Activated B cell treated with CpG ODN at 0.5 μM for 24 hours (primary cell): ENCODE measurements around the gene EPB41L4A. TPM values are rescaled to one million over a fixed set of nuclear protein-coding genes. Genes with fewer than 3 reads are reported as not detected.

Source experiments
- ATAC-seq: fragments of 200-7000 bp; cut with Tn5 transposase; one replicate; pipeline ENCODE4 v1.10.0; 2021; ENCODE audit warnings: low read depth, mild to moderate bottlenecking, moderate library complexity
- CTCF ChIA-PET: fragments of 350-600 bp; sonication (Branson Sonifier 250); formaldehyde crosslinking; loops from one replicate; lab custom pipeline; 2021; ENCODE audit warnings: antibody characterized with exemption; lab: Charles Lee
- POLR2A ChIA-PET: fragments of 350-600 bp; sonication (Branson Sonifier 250); formaldehyde crosslinking; loops from one replicate; lab custom pipeline; 2021; ENCODE audit warnings: antibody characterized with exemption; lab: Charles Lee
- DNase-seq: peaks from one replicate; pipeline ENCODE4 v3.0.0; 2022
- H3K27ac Mint-ChIP-seq: one replicate; pipeline ENCODE4 v1.8.0; 2020; ENCODE audit warnings: mixed read lengths
- H3K27me3 Mint-ChIP-seq: one replicate; pipeline ENCODE4 v1.8.0; 2021; ENCODE audit warnings: mixed read lengths
- H3K36me3 Mint-ChIP-seq: one replicate; pipeline ENCODE4 v1.8.0; 2021; ENCODE audit warnings: low read depth, mixed read lengths
- H3K4me1 Mint-ChIP-seq: one replicate; pipeline ENCODE4 v1.8.0; 2021; ENCODE audit warnings: mixed read lengths
- H3K4me3 Mint-ChIP-seq: one replicate; pipeline ENCODE4 v1.8.0; 2020; ENCODE audit warnings: mild to moderate bottlenecking, mixed read lengths
- H3K9me3 Mint-ChIP-seq: one replicate; pipeline ENCODE4 v1.8.0; 2020; ENCODE audit warnings: mixed read lengths
- CTCF ChIP-seq: fragments of 200-600 bp; IDR thresholded peaks from one replicate; pipeline ENCODE4 v1.8.0; 2022; ENCODE audit warnings: antibody characterized with exemption, mild to moderate bottlenecking
- intact Hi-C: fragments of 100-400 bp; cut with micrococcal nuclease; formaldehyde crosslinking; loops from one replicate; pipeline ENCODE4 v1.15.1; 2024
- total RNA-seq: library from RNA; stranded (reverse); gene quantifications from 2 replicates; pipeline ENCODE4 v1.2.3, GENCODE V29; 2022

The EPB41L4A gene
- total RNA-seq, 1 donor from 2014 or later: 7.1 TPM

GRCh38 chr5:112386766-112387165 lies 32.3 kb downstream of the EPB41L4A start:
- CTCF ChIA-PET: no interaction called here
- Mint-ChIP-seq H3K9me3 (no peaks in the 10 kb centered on the region), H3K36me3 (no peaks in the 10 kb centered on the region), H3K27me3 (peaks cover 7% of the 10 kb centered on the region), H3K27ac (no peak overlapping the region), H3K4me3 (no peak overlapping the region), H3K4me1 (peaks cover 4% of the 10 kb centered on the region)
- ATAC-seq (no peak), DNase-seq (no peak)
- intact Hi-C loops: no loop called here
- no peak for TF ChIP-seq CTCF
- POLR2A ChIA-PET: no interaction called here

GRCh38 chr5:112385969-112386368 lies 33.1 kb downstream of the EPB41L4A start:
- Mint-ChIP-seq H3K4me3 (no peak overlapping the region), H3K4me1 (peaks cover 4% of the 10 kb centered on the region), H3K27me3 (peaks cover 7% of the 10 kb centered on the region), H3K36me3 (no peaks in the 10 kb centered on the region), H3K9me3 (no peaks in the 10 kb centered on the region), H3K27ac (no peak overlapping the region)
- ChIA-PET CTCF (interaction anchor here (1.5 kb wide), 1 partner anchor 15 kb away, joined by 3 read pairs; no protein-coding TSS in a partner anchor), POLR2A (interaction anchor here (0.7 to 0.8 kb wide), 2 partner anchors 20 to 508 kb away, joined by 3 read pairs; no protein-coding TSS in a partner anchor)
- intact Hi-C loops: no loop called here
- DNase-seq (no peak), ATAC-seq (no peak)
- TF ChIP-seq CTCF: no peak

GRCh38 chr5:112385566-112385965 lies 33.5 kb downstream of the EPB41L4A start:
- no peak for DNase-seq
- Mint-ChIP-seq H3K36me3 (no peaks in the 10 kb centered on the region), H3K9me3 (no peaks in the 10 kb centered on the region), H3K4me1 (peaks cover 4% of the 10 kb centered on the region), H3K27ac (no peak overlapping the region), H3K27me3 (peaks cover 10% of the 10 kb centered on the region), H3K4me3 (no peak overlapping the region)
- POLR2A ChIA-PET: interaction anchor here (0.7 to 0.8 kb wide), 2 partner anchors 21 to 508 kb away, joined by 3 read pairs; no protein-coding TSS in a partner anchor
- intact Hi-C loops: no loop called here
- TF ChIP-seq CTCF: no peak
- CTCF ChIA-PET: interaction anchor here (1.5 kb wide), 1 partner anchor 15 kb away, joined by 3 read pairs; no protein-coding TSS in a partner anchor
- no peak for ATAC-seq

- POLR2A ChIA-PET: no interaction called here
These were observed 34.6 kb downstream of the EPB41L4A start for GRCh38 chr5:112384523-112384922.

GRCh38 chr5:112382886-112383285 lies 36.2 kb downstream of the EPB41L4A start:
- H3K4me1 Mint-ChIP-seq: peaks cover 4% of the 10 kb centered on the region
- no peak overlapping the region for H3K4me3 Mint-ChIP-seq
- ChIA-PET POLR2A (no interaction called here), CTCF (no interaction called here)
- no peak for DNase-seq
- intact Hi-C loops: no loop called here
- no peaks in the 10 kb centered on the region for H3K36me3 Mint-ChIP-seq
- no peaks in the 10 kb centered on the region for H3K9me3 Mint-ChIP-seq
- H3K27me3 Mint-ChIP-seq: peaks cover 5% of the 10 kb centered on the region
- no peak overlapping the region for H3K27ac Mint-ChIP-seq
- ATAC-seq: no peak
- no peak for TF ChIP-seq CTCF

More at GRCh38 chr5:112384523-112384922, 34.6 kb downstream of the EPB41L4A start:
- ATAC-seq (no peak), DNase-seq (no peak)
- H3K27me3 Mint-ChIP-seq: peaks cover 6% of the 10 kb centered on the region
- TF ChIP-seq CTCF: no peak
- H3K4me1 Mint-ChIP-seq: peaks cover 4% of the 10 kb centered on the region
- CTCF ChIA-PET: no interaction called here
- intact Hi-C loops: no loop called here
- H3K36me3 Mint-ChIP-seq: no peaks in the 10 kb centered on the region
- H3K27ac Mint-ChIP-seq: no peak overlapping the region
- H3K4me3 Mint-ChIP-seq: no peak overlapping the region
- no peaks in the 10 kb centered on the region for H3K9me3 Mint-ChIP-seq
